ENCODE results near the gene FAM221B. TPM values are rescaled to one million over a fixed set of nuclear protein-coding genes. Genes with fewer than 3 reads are reported as not detected.
A peak's percentile ranks its signal among the peaks of the same experiment; 100 is the strongest.

Gene FAM221B, protein sequence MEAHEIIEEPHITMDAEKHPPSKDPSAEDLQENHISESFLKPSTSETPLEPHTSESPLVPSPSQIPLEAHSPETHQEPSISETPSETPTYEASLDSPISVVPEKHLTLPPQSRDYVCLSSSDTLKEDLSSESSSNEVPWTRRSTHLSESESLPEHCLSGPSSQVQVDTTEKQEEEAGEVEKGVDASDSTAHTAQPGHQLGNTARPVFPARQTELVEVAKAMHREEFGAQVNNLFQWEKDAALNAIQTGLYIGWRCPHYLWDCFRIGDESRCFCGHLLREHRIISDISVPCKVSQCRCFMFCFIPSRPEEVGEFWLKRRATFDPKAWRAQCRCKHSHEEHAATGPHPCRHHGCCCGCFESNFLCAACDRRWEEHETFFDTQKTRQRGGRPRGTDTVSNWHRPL
- total RNA-seq (2014; rRNA removed; shearing (Covaris generic)) = not detected in 2 replicates

DNA sequence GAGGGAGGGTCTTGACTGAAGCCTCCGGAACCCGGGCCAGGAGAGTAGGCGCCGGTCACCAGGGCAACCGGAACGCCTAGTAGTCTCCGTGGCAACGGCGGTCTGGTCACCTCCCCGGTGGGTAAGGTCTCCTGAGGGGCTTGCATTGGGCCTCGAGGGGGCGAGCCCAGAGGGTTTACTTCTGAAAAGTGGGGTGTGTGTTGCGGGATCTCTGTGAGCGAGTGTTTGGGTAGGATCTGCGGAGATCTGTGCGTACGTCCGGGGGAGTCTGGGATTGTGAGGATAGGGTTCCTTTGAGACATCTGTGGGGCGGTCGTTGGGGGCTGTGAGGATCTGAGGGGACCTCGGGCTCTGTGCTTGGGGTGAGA is at the start of gene FAM221B:
TSS of gene FAM221B (minus strand) at position 17 of the 368 bp plus-strand sequence. CDS start 2,571 bp downstream, outside the sequence.
- Histone ChIP-seq H3K9me3 (replicated peaks) (no peaks in the 10 kb centered on the region), H3K27me3 (replicated peaks) (no peaks in the 10 kb centered on the region), H3K27ac (peak within 1 kb of the TSS; percentile 70), H3K4me1 (replicated peaks) (peaks cover 9% of the 10 kb centered on the region), H3K36me3 (no peaks in the 10 kb centered on the region), H3K4me3 (peak within 1 kb of the TSS; percentile 68)
- DNase-seq (ENCODE audit: low read depth in 1 of 2, low spot score in 2 of 2) = no peak

- Histone ChIP-seq H3K27ac (no peak overlapping the region), H3K36me3 (no peaks in the 10 kb centered on the region), H3K4me1 (replicated peaks) (no peaks in the 10 kb centered on the region), H3K27me3 (replicated peaks) (no peaks in the 10 kb centered on the region), H3K9me3 (replicated peaks) (no peaks in the 10 kb centered on the region), H3K4me3 (no peak overlapping the region)
- no peak for DNase-seq (ENCODE audit: low read depth in 1 of 2, low spot score in 2 of 2)
These were observed 44.0 kb upstream of the FAM221B start for GRCh38 chr9:35872505-35872904.

GRCh38 chr9:35871545-35871944 is 43.0 kb upstream of the FAM221B start:
- Histone ChIP-seq H3K36me3 (no peaks in the 10 kb centered on the region), H3K9me3 (replicated peaks) (no peaks in the 10 kb centered on the region), H3K27me3 (replicated peaks) (no peaks in the 10 kb centered on the region), H3K27ac (no peak overlapping the region), H3K4me3 (no peak overlapping the region), H3K4me1 (replicated peaks) (no peaks in the 10 kb centered on the region)
- no peak for DNase-seq (ENCODE audit: low read depth in 1 of 2, low spot score in 2 of 2)

- H3K4me1 ChIP-seq (replicated peaks) = no peaks in the 10 kb centered on the region
- H3K27me3 ChIP-seq (replicated peaks) = no peaks in the 10 kb centered on the region
- H3K4me3 ChIP-seq = no peak within 1 kb of the TSS
These were observed 41.9 kb upstream of the FAM221B start, which contains the start of gene OR13J1 for GRCh38 chr9:35870351-35870923. TSS of gene OR13J1 (minus strand) at chr9:35870401. CDS start at chr9:35870401, 0 bp downstream.

DNA sequence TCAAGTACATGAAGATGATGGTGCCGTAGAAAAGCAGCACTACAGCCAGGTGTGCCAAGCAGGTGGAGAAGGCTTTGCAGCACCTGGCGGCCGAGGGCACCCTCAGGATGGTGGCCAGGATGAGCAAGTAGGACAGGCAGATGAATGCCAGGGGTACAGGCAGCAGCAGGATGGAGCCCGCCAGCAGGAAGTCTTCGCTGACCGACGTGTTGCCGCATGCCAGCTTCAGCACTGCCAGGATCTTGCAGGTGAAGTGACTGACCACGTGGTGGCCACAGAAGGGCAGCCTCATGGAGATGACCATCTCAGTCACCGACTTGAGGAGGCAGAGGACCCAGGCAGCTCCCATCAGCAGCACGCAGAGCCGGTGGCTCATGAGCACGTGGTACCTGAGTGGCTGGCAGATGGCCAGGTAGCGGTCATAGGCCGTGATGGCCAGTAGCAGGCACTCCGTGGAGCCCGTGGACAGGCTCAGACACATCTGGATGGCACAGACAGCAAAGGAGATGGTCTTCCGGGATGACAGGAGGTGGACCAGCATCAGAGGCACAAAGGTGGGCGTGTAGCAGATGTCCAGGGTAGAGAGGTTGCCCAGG is 41.2 kb upstream of the FAM221B start:
- Histone ChIP-seq H3K27ac (no peak overlapping the region), H3K4me3 (no peak overlapping the region), H3K36me3 (no peaks in the 10 kb centered on the region), H3K4me1 (replicated peaks) (no peaks in the 10 kb centered on the region), H3K27me3 (replicated peaks) (no peaks in the 10 kb centered on the region), H3K9me3 (replicated peaks) (no peaks in the 10 kb centered on the region)
- DNase-seq (ENCODE audit: low read depth in 1 of 2, low spot score in 2 of 2) = no peak

More at GRCh38 chr9:35870351-35870923, 41.9 kb upstream of the FAM221B start, which contains the start of gene OR13J1:
- H3K27ac ChIP-seq = no peak within 1 kb of the TSS
- H3K36me3 ChIP-seq = no peaks in the 10 kb centered on the region
- no peaks in the 10 kb centered on the region for H3K9me3 ChIP-seq (replicated peaks)
- no peak for DNase-seq (ENCODE audit: low read depth in 1 of 2, low spot score in 2 of 2)

DNA sequence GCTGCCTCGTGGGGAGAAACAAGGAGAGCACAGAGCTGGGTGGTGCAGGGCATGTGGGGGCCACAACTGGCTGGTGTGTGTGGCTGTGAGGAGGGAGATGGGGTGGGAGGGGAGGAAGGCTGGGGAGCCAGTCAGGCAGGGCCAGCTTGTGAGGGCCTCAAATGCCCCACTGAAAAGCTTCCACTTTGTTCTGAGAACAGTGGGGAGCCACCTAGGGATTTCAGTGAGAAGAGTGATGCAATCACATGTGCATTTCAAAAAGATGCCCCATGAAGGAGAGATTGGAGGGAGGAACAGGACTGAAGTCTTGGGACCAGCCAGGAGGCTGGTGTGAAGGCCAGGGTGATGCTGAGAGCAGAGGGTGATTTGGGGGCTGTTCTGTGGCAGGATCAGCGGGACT is 40.4 kb upstream of the FAM221B start:
- no peak overlapping the region for H3K4me3 ChIP-seq

GRCh38 chr9:35867538-35867937 is 39.0 kb upstream of the FAM221B start:
- Histone ChIP-seq H3K36me3 (no peaks in the 10 kb centered on the region), H3K27ac (no peak overlapping the region), H3K9me3 (replicated peaks) (no peaks in the 10 kb centered on the region), H3K4me3 (no peak overlapping the region), H3K27me3 (replicated peaks) (no peaks in the 10 kb centered on the region), H3K4me1 (replicated peaks) (no peaks in the 10 kb centered on the region)
- DNase-seq (ENCODE audit: low read depth in 1 of 2, low spot score in 2 of 2) = no peak

More for the DNA sequence above, 40.4 kb upstream of the FAM221B start:
- no peaks in the 10 kb centered on the region for H3K4me1 ChIP-seq (replicated peaks)
- no peaks in the 10 kb centered on the region for H3K27me3 ChIP-seq (replicated peaks)
- H3K27ac ChIP-seq = no peak overlapping the region
- H3K9me3 ChIP-seq (replicated peaks) = no peaks in the 10 kb centered on the region
- no peak for DNase-seq (ENCODE audit: low read depth in 1 of 2, low spot score in 2 of 2)
- no peaks in the 10 kb centered on the region for H3K36me3 ChIP-seq

DNA sequence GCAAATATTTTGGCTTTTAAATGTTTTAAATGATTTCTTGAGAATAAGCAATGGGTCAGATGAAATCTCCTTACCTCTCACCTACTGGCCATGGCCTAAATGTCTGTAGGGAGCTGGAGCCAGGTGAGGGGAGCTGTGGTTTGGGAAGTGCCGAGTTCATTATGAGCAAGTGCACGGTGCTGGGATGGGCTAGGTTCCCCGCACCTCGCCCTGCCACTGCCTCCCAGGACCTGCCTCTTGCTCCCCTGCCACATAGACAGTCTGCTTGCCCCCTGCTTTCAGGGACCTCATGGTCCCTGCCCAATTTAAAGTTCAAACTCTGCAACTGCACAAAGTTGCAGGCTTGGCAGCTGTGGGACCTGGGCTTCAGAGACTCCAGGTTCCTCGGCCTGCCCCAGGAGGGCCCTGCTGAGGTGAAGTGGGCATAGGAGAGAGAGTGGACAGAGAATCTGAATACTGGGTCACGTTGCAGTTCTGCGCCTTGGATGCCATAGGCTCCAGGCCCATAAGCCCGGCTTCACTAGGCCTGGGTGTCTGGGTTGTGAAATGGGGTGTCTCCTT is 36.2 kb upstream of the FAM221B start:
- Histone ChIP-seq H3K27ac (no peak overlapping the region), H3K4me3 (no peak overlapping the region), H3K9me3 (replicated peaks) (no peaks in the 10 kb centered on the region), H3K4me1 (replicated peaks) (no peaks in the 10 kb centered on the region), H3K27me3 (replicated peaks) (no peaks in the 10 kb centered on the region), H3K36me3 (no peaks in the 10 kb centered on the region)
- no peak for DNase-seq (ENCODE audit: low read depth in 1 of 2, low spot score in 2 of 2)

DNA sequence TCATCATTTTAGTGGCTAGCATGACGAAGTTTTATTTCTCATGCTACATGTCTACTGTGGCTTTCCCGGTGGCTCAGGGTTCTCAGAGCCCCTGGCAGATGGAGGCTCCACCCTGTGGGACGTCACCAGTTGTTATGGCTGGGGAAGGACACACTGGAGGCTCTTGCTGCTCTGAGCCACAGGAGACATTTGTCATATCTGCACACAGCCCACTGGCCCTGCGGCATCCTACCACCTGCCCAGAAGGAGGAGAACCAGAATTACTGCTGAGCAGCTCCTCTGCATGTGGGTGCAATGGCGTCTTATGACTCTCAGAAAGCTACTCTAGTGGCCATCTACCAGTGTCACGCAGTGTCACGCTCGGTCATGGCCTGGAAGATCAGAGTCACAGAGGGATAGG is 35.1 kb upstream of the FAM221B start:
- H3K4me3 ChIP-seq = no peak overlapping the region
- no peaks in the 10 kb centered on the region for H3K27me3 ChIP-seq (replicated peaks)
- no peak overlapping the region for H3K27ac ChIP-seq
- H3K9me3 ChIP-seq (replicated peaks) = no peaks in the 10 kb centered on the region
- no peaks in the 10 kb centered on the region for H3K4me1 ChIP-seq (replicated peaks)
- DNase-seq (ENCODE audit: low read depth in 1 of 2, low spot score in 2 of 2) = no peak
- no peaks in the 10 kb centered on the region for H3K36me3 ChIP-seq

DNA sequence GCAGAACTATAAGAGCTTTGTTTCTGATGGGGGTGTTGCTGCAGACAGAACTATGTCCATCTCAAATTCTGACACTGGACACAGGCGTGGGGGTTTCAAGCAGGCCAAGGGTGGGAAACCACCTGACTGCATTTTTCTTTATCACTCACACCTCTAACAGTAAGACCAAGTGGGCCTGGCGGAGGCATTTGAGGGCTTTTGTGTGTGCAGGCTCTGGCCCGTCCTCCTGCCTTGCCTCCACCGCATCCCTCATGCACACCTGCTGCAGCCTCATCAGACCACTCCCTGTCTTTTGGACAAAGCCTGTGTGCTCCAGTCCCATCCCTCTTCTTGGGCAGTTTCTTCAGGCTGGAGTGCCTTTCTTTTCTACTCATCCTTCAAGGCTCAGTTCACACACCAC is 33.8 kb upstream of the FAM221B start:
- H3K4me3 ChIP-seq = no peak overlapping the region
- DNase-seq (ENCODE audit: low read depth in 1 of 2, low spot score in 2 of 2) = no peak

DNA sequence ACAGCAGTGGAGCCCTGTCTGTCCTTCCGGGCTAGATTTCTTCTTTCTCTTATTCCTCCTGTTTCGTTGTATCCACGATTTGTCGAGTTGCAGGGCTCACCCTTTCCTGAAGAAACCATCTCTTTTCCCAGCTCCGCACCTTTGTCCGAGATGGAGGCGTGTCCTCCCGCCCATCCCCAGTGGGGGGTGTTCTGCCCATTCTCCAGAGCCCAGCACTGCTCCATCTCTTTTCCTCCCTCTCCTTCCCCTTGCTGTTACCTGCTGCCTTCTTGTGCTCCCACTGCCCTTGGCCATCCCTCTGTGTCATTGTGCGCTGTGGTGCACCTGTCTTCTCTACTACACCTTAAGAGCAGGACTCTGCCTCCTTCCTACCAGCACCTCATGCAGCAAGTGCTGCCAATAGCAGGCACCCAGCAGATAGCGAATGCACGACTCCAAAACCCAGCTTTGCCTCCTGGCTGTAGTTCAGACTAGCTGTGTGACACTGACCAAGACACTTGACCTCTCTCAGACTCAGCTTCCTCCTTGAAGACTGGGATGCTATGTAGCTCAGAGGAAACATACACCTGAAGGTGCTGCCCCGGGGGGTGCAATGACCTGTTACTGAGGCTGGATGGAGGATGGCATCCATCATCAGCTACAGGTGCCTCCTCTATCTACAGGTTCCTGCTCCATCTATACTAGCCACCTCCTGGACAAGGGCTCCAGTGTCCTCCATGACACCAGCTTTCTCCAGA is 32.8 kb upstream of the FAM221B start:
- Histone ChIP-seq H3K27ac (no peak overlapping the region), H3K9me3 (replicated peaks) (no peaks in the 10 kb centered on the region), H3K27me3 (replicated peaks) (no peaks in the 10 kb centered on the region), H3K4me3 (no peak overlapping the region), H3K36me3 (no peaks in the 10 kb centered on the region), H3K4me1 (replicated peaks) (no peaks in the 10 kb centered on the region)
- DNase-seq (ENCODE audit: low read depth in 1 of 2, low spot score in 2 of 2) = no peak

More for the DNA sequence above, 33.8 kb upstream of the FAM221B start:
- Histone ChIP-seq H3K27ac (no peak overlapping the region), H3K27me3 (replicated peaks) (no peaks in the 10 kb centered on the region), H3K9me3 (replicated peaks) (no peaks in the 10 kb centered on the region), H3K4me1 (replicated peaks) (no peaks in the 10 kb centered on the region), H3K36me3 (no peaks in the 10 kb centered on the region)

- no peaks in the 10 kb centered on the region for H3K36me3 ChIP-seq
- no peak for DNase-seq (ENCODE audit: low read depth in 1 of 2, low spot score in 2 of 2)
- no peak overlapping the region for H3K27ac ChIP-seq
- no peak overlapping the region for H3K4me3 ChIP-seq
- no peaks in the 10 kb centered on the region for H3K27me3 ChIP-seq (replicated peaks)
- H3K4me1 ChIP-seq (replicated peaks) = no peaks in the 10 kb centered on the region
- no peaks in the 10 kb centered on the region for H3K9me3 ChIP-seq (replicated peaks)
These were observed 31.4 kb upstream of the FAM221B start for GRCh38 chr9:35859990-35860339.

DNA sequence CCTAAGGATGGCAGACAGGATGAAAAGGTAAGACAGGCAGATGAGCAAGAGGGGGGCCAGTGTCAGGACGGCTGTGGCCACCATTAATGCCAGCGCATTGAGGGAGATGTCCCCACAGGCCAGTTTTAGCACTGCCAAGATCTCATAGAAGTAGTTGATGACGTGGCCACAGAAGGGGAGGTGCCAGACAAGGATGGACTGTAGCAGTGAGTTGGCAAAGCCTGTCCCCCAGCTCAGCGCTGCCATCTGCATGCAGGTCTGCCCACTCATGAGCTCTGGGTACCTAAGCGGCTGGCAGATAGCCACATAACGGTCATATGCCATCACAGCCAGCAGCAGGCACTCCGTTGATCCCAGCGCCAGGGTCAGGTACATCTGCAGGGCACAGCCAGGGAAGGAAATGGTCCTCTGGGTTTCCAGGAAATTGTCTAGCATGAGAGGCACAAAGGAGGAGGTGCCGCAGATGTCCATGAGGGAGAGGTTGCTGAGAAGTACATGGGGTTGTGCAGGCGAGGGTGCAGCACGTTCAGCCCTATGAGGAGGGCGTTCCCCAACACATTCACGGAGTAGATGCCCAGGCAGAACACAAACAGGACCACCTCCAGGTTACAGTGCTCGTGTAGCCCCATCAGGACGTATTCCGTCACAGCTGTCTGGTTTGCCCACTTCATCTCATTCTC is 30.9 kb upstream of the FAM221B start:
- H3K27me3 ChIP-seq (replicated peaks) = no peaks in the 10 kb centered on the region
- no peak for DNase-seq (ENCODE audit: low read depth in 1 of 2, low spot score in 2 of 2)
- H3K9me3 ChIP-seq (replicated peaks) = no peaks in the 10 kb centered on the region
- no peaks in the 10 kb centered on the region for H3K36me3 ChIP-seq
- no peak overlapping the region for H3K27ac ChIP-seq
- no peaks in the 10 kb centered on the region for H3K4me1 ChIP-seq (replicated peaks)
- H3K4me3 ChIP-seq = no peak overlapping the region

Data from SJSA1 (cell line).